ENCODE measurements around the gene THY1. TPM values are rescaled to one million over a fixed set of nuclear protein-coding genes. Genes with fewer than 3 reads are reported as not detected.

THY1 gene
- total RNA-seq, 1 experiment from 2014 or later: 1.1 TPM

- Histone ChIP-seq H3K4me3 (replicated peaks in 1 of 2; ENCODE audit: low read depth in 1 of 2, low read length in 2 of 2) (no peak overlapping the region), H3K27me3 (ENCODE audit: insufficient read depth, low read length) (no peaks in the 10 kb centered on the region), H3K9me3 (ENCODE audit: control insufficient read depth in 1 of 2, insufficient read depth in 1 of 2, low read depth in 1 of 2, low read length in 2 of 2) (no peaks in the 10 kb centered on the region), H3K36me3 (ENCODE audit: control insufficient read depth in 1 of 2, insufficient read depth in 2 of 2, low read length in 2 of 2) (no peaks in the 10 kb centered on the region), H3K4me2 (ENCODE audit: low read length) (no peak overlapping the region), H4K20me1 (ENCODE audit: insufficient read depth) (no peaks in the 10 kb centered on the region), H3K27ac (ENCODE audit: low read depth, low read length) (no peak overlapping the region), H3K79me2 (ENCODE audit: insufficient read depth, low read length) (no peaks in the 10 kb centered on the region), H2AFZ (ENCODE audit: low read depth, low read length, poor library complexity, severe bottlenecking) (no peak overlapping the region), H3K4me1 (ENCODE audit: control insufficient read depth in 1 of 2, insufficient read depth in 2 of 2, low read length in 2 of 2) (peaks cover under 1 to 5% of the 10 kb centered on the region in 2 experiments; a peak in 3 of 4 replicates), H3K9ac (ENCODE audit: low read length) (no peak overlapping the region), H3K9me2 (ENCODE audit: insufficient read depth) (no peaks in the 10 kb centered on the region)
- TF ChIP-seq ZNF274 (IDR thresholded peaks at IDR 0.05; ENCODE audit: low read depth, low read length): no peak
- TF ChIP-seq EZH2 (IDR thresholded peaks at IDR 0.05): no peak
- no peak for TF ChIP-seq SIN3A (IDR thresholded peaks at IDR 0.05; ENCODE audit: low read depth)
- TF ChIP-seq ZBTB33 (IDR thresholded peaks at IDR 0.05; ENCODE audit: extremely low read depth, insufficient replicate concordance, low read length): no peak
- TF ChIP-seq REST (IDR thresholded peaks at IDR 0.05; ENCODE audit: low read depth): no peak
- no peak for TF ChIP-seq YY1 (IDR thresholded peaks at IDR 0.05; ENCODE audit: extremely low read depth, insufficient replicate concordance, low read depth, low read length)
- no peak for TF ChIP-seq ELF1 (IDR thresholded peaks at IDR 0.05; ENCODE audit: borderline replicate concordance, low read depth)
- TF ChIP-seq SP1 (IDR thresholded peaks at IDR 0.05; ENCODE audit: low read depth): no peak
- TF ChIP-seq TCF7L2 (IDR thresholded peaks at IDR 0.05; ENCODE audit: borderline replicate concordance, extremely low read depth, insufficient read depth, insufficient read length): no peak
- no peak for TF ChIP-seq ATF3 (IDR thresholded peaks at IDR 0.05)
- no peak for TF ChIP-seq FOSL1 (IDR thresholded peaks at IDR 0.05; ENCODE audit: low read depth)
- no peak for TF ChIP-seq EZH2phosphoT487 (IDR thresholded peaks at IDR 0.05; ENCODE audit: borderline replicate concordance)
- TF ChIP-seq CEBPB (IDR thresholded peaks at IDR 0.05; ENCODE audit: low read depth): no peak
- TF ChIP-seq SRF (IDR thresholded peaks at IDR 0.05; ENCODE audit: low read depth): no peak
- ChIA-PET RAD21 (ENCODE audit: low non-redundant PET in 1 of 2, low total read pairs in 2 of 2, uncharacterized antibody in 2 of 2, unreplicated experiment in 2 of 2) (no interaction called here), POLR2A (no interaction called here), CTCF (no interaction called here)
- DNase-seq (ENCODE audit: low read depth, low spot score) (no peak), ATAC-seq (no peak)
- intact Hi-C loops (cut with micrococcal nuclease): no loop called here
- BruUV-seq (replicated peaks): no TSS peak
Measured at GRCh38 chr11:119412072-119412471, 10.9 kb downstream of the THY1 start.
